HepG2 (cell line): ENCODE results near the gene UBE2I. TPM values are rescaled to one million over a fixed set of nuclear protein-coding genes. Genes with fewer than 3 reads are reported as not detected.

ENCODE experiments used
- ATAC-seq: fragments of 200-7000 bp; cut with Tn5 transposase; 3 replicates; pipeline ENCODE4 v1.9.1; 2020; ENCODE audit warnings: mild to moderate bottlenecking, moderate library complexity
- BruUV-seq: library from RNA; stranded (reverse); fragments of 400-500 nt; replicated peaks from 2 replicates; lab custom pipeline; 2021; lab: Mats Ljungman, UMichigan
- CTCF ChIA-PET: fragments of 300-600 bp; formaldehyde crosslinking; extraction: SDS; loops from one replicate; lab custom pipeline; 2021; ENCODE audit warnings: low total read pairs, inconsistent platforms, low intra/inter-chr PET ratio; lab: Yijun Ruan, JAX
- POLR2A ChIA-PET: fragments of 350-600 bp; sonication (Branson Sonifier 250); formaldehyde crosslinking; loops from one replicate; lab custom pipeline; 2020; ENCODE audit warnings: antibody characterized with exemption, inconsistent platforms; lab: Yijun Ruan, JAX
- DNase-seq: peaks from one replicate; pipeline ENCODE4 v3.0.0-alpha.2; 2015; ENCODE audit warnings: low spot score
- FAIRE-seq: peaks from 3 replicates; lab custom pipeline; 2011; peaks lifted over from hg19 to GRCh38; lab: Jason Lieb, UNC
- H2AFZ ChIP-seq: one replicate; pipeline ENCODE4 v1.6.1; 2011; ENCODE audit warnings: low read length, inconsistent platforms
- H3K27ac ChIP-seq: fragments of 300-600 bp; 3 replicates; pipeline ENCODE4 v1.8.0; 2011; ENCODE audit warnings: mixed run types, mild to moderate bottlenecking, mixed read lengths, low read length, inconsistent platforms; ENCODE audit not compliant: insufficient read depth; ENCODE audit errors: extremely low read length
- H3K27me3 ChIP-seq, 2 experiments: fragments of 200-600 bp in 1 of 2; 2 replicates in 1 of 2; 3 replicates in 1 of 2; pipeline versions ENCODE4 v1.6.0 to v1.8.0; 2011; ENCODE audit warnings: low read length in 2 of 2, mild to moderate bottlenecking in 2 of 2, moderate library complexity in 2 of 2, inconsistent platforms in 1 of 2; ENCODE audit not compliant: insufficient read depth in 2 of 2, control insufficient read depth in 1 of 2
- H3K36me3 ChIP-seq, 2 experiments: fragments of 200-600 bp in 1 of 2; replicated peaks in 1 of 2; 2 replicates in 1 of 2; 3 replicates in 1 of 2; pipeline versions ENCODE4 v1.5.1 to v1.8.0; 2011; ENCODE audit warnings: low read length in 2 of 2, inconsistent platforms in 1 of 2; ENCODE audit not compliant: insufficient read depth in 2 of 2, control insufficient read depth in 1 of 2
- H3K4me1 ChIP-seq: 2 replicates; pipeline ENCODE4 v1.5.1; 2012; ENCODE audit warnings: low read length, inconsistent platforms; ENCODE audit not compliant: insufficient read depth
- H3K4me2 ChIP-seq: 2 replicates; pipeline ENCODE4 v1.6.0; 2011; ENCODE audit warnings: low read depth, low read length, inconsistent platforms
- H3K4me3 ChIP-seq, 3 experiments: fragments of 200-600 bp in 1 of 3; sonication (generic), shearing (Covaris generic) in 1 of 3; replicated peaks in 1 of 3; 2 replicates each; pipeline ENCODE4 v1.5.1; 2011 to 2016; ENCODE audit warnings: low read length in 3 of 3, inconsistent platforms in 2 of 3, low read depth in 2 of 3, mild to moderate bottlenecking in 2 of 3, control low read depth in 1 of 3, mixed read lengths in 1 of 3; ENCODE audit not compliant: insufficient read depth in 1 of 3
- H3K79me2 ChIP-seq: one replicate; pipeline ENCODE4 v1.6.1; 2011; ENCODE audit warnings: low read length, inconsistent platforms; ENCODE audit not compliant: insufficient read depth
- H3K9ac ChIP-seq: 2 replicates; pipeline ENCODE4 v1.6.0; 2011; ENCODE audit warnings: mild to moderate bottlenecking, low read depth, low read length, inconsistent platforms; ENCODE audit not compliant: insufficient read depth
- H3K9me3 ChIP-seq: 2 replicates; pipeline ENCODE4 v1.5.1; 2012; ENCODE audit warnings: mild to moderate bottlenecking, low read length
- H4K20me1 ChIP-seq: 2 replicates; pipeline ENCODE4 v1.6.0; 2011; ENCODE audit warnings: inconsistent platforms, mild to moderate bottlenecking, low read length, moderate library complexity; ENCODE audit not compliant: insufficient read depth
- CREM ChIP-seq, 2 experiments: sonication (generic) in 1 of 2; formaldehyde crosslinking in 1 of 2; IDR thresholded peaks; 2 replicates each; pipeline versions ENCODE4 v1.4.0 to v1.6.1; 2016 to 2020; ENCODE audit warnings: antibody characterized with exemption in 1 of 2, mild to moderate bottlenecking in 1 of 2, missing genetic modification reagents in 1 of 2
- CSRNP1 ChIP-seq: sonication (generic); formaldehyde crosslinking; IDR thresholded peaks from 2 replicates; pipeline ENCODE4 v1.8.1; 2023; ENCODE audit warnings: mild to moderate bottlenecking, missing genetic modification reagents
- HMG20B ChIP-seq: conservative IDR thresholded peaks from 2 replicates; pipeline ENCODE4 v1.6.1; 2016; ENCODE audit warnings: missing genetic modification reagents, missing compliant biosample characterization
- HOXA7 ChIP-seq: sonication (generic); formaldehyde crosslinking; IDR thresholded peaks from 2 replicates; pipeline ENCODE4 v1.8.1; 2022; ENCODE audit warnings: mild to moderate bottlenecking, missing genetic modification reagents, moderate library complexity
- KDM2A ChIP-seq: sonication (generic); formaldehyde crosslinking; IDR thresholded peaks from 2 replicates; pipeline ENCODE4 v1.4.0; 2020; ENCODE audit warnings: low read depth, missing genetic modification reagents, borderline replicate concordance
- MXD4 ChIP-seq: IDR thresholded peaks from 2 replicates; pipeline ENCODE4 v1.6.1; 2016; ENCODE audit warnings: mild to moderate bottlenecking, missing biosample characterization, missing genetic modification reagents
- PAX8 ChIP-seq: sonication (generic); formaldehyde crosslinking; IDR thresholded peaks from 2 replicates; pipeline ENCODE4 v1.8.0; 2022; ENCODE audit warnings: mild to moderate bottlenecking, missing genetic modification reagents, borderline replicate concordance
- POLR2A ChIP-seq, 2 experiments: IDR thresholded peaks; 2 replicates each; pipeline ENCODE4 v1.6.1; 2011; ENCODE audit warnings: low read depth in 2 of 2, low read length in 2 of 2, mild to moderate bottlenecking in 1 of 2, moderate library complexity in 1 of 2; ENCODE audit not compliant: insufficient read depth in 1 of 2
- U2AF2 ChIP-seq: fragments of 200-400 bp; formaldehyde crosslinking; IDR thresholded peaks from 2 replicates; pipeline ENCODE4 v1.6.1; 2017; ENCODE audit warnings: low read depth, mild to moderate bottlenecking, low read length
- ZFP62 ChIP-seq: sonication (generic); formaldehyde crosslinking; IDR thresholded peaks from 2 replicates; pipeline ENCODE4 v1.4.0; 2020; ENCODE audit warnings: missing genetic modification reagents
- ZNF407 ChIP-seq: sonication (generic); formaldehyde crosslinking; IDR thresholded peaks from one replicate; pipeline ENCODE4 v1.5.1; 2020; ENCODE audit warnings: mild to moderate bottlenecking, missing genetic modification reagents; ENCODE audit errors: not compliant biosample characterization
- ZNF607 ChIP-seq: sonication (generic); formaldehyde crosslinking; IDR thresholded peaks from 2 replicates; pipeline ENCODE4 v1.5.1; 2020; ENCODE audit warnings: missing genetic modification reagents, mild to moderate bottlenecking, borderline replicate concordance
- ZNF773 ChIP-seq: sonication (generic); formaldehyde crosslinking; IDR thresholded peaks from 2 replicates; pipeline ENCODE4 v1.4.0; 2020; ENCODE audit warnings: missing genetic modification reagents, borderline replicate concordance
- ZNF777 ChIP-seq: sonication (generic); formaldehyde crosslinking; IDR thresholded peaks from 2 replicates; pipeline ENCODE4 v1.4.0; 2020; ENCODE audit warnings: missing genetic modification reagents
- WGBS: methylation state at CpG from one replicate; pipeline ENCODE4 v1.1.6; 2017; ENCODE audit warnings: low lambda C conversion rate; 5-methylcytosine and 5-hydroxymethylcytosine counted together
- in situ Hi-C: cut with HindIII; loops from 2 replicates; pipeline ENCODE4 v1.10.0; 2017; ENCODE audit warnings: low pct_unique_long_range_greater_than_20kb; ENCODE audit not compliant: extremely low pct_ligation_motif_present
- intact Hi-C: fragments of 100-400 bp; cut with micrococcal nuclease; formaldehyde crosslinking; loops from one replicate; pipeline ENCODE4 v1.10.0; 2022; ENCODE audit not compliant: unreplicated experiment
- polyA plus RNA-seq, 8 experiments: library from polyadenylated mRNA; depleted of rRNA in 3 of 8; stranded (reverse) in 7 of 8; unstranded in 1 of 8; fragments of >200 nt; fragmentation: Illumina TruSeq in 4 of 8; extraction: Trizol in 4 of 8; gene quantifications; 2 replicates each; pipeline versions ENCODE4 v1.2.1 to v1.2.3, GENCODE V29; 2011 to 2016; ENCODE audit warnings: low read depth in 4 of 8, missing spikeins in 1 of 8, mixed read lengths in 1 of 8; ENCODE audit not compliant: insufficient read depth in 1 of 8
- total RNA-seq, 5 experiments: library from RNA; depleted of rRNA; stranded (reverse); fragments of >200 nt; fragmentation: Illumina TruSeq; extraction: Trizol; gene quantifications; 2 replicates each; pipeline ENCODE4 v1.2.3, GENCODE V29; 2016; ENCODE audit warnings: low read depth in 1 of 5

Gene UBE2I
- total and polyA plus RNA-seq, 2 of the 13 experiments (the other 11 are each of a cell fraction or from before 2014, with no cell fraction given): 75.8 to 98.9 TPM

GRCh38 chr16:1333149-1333812, 23.8 kb downstream of the UBE2I start, which contains the start of gene BAIAP3:
Gene BAIAP3 (plus strand): TSS chr16:1333645. CDS start chr16:1338550, 4,905 bp downstream.
- POLR2A ChIA-PET: interaction anchor here (0.7 to 3.6 kb wide), 2 partner anchors 10 to 24 kb away, joined by 3 to 25 read pairs; partner anchors contain the start of gene UBE2I
- in situ Hi-C loops (no loop called here), intact Hi-C loops (no loop called here)
- Histone ChIP-seq H3K4me1 (peaks cover 31% of the 10 kb centered on the region), H3K4me3 (peak within 1 kb of the TSS; percentile 40 to 79 (median 61); a peak in 5 of 6 replicates), H4K20me1 (0 out of 2 replicates have a peak, but pooled peaks cover 3% of the 10 kb centered on the region), H3K79me2 (no peaks in the 10 kb centered on the region), H3K27me3 (peaks cover 15 to 46% of the 10 kb centered on the region in 2 experiments), H3K9me3 (no peaks in the 10 kb centered on the region), H3K4me2 (peak within 1 kb of the TSS; percentile 99), H3K27ac (peak within 1 kb of the TSS; percentile 82), H3K9ac (peak within 1 kb of the TSS; percentile 91; the same call in 1 of the 2 replicates), H2AFZ (no peak within 1 kb of the TSS), H3K36me3 (no peaks in the 10 kb centered on the region)
- ATAC-seq (no peak), DNase-seq (no peak), FAIRE-seq (no peak)
- no CpG with 5 or more reads among the region's 83 CpGs for WGBS
- CTCF ChIA-PET: no interaction called here
- no TSS peak for BruUV-seq
- TF ChIP-seq HOXA7: no peak
- TF ChIP-seq ZNF607 (CRISPR knock-in tag): 0 out of 2 replicates have a peak, but pooled peaks have one; percentile 28
- TF ChIP-seq ZNF407 (CRISPR knock-in tag): no peak
- no peak for TF ChIP-seq CREM (IDR thresholded peaks at IDR 0.05)
- no peak for TF ChIP-seq CREM (CRISPR knock-in tag; IDR thresholded peaks at IDR 0.05)
- TF ChIP-seq CSRNP1 (CRISPR knock-in tag): no peak
- TF ChIP-seq ZFP62: no peak
- peak in 1 of 2 experiments; percentile 77; a peak in 2 of 4 replicates for TF ChIP-seq POLR2A (IDR thresholded peaks at IDR 0.05; ENCODE audit: insufficient read depth in 1 of 2, low read depth in 2 of 2, low read length in 2 of 2)
- no peak for TF ChIP-seq KDM2A (CRISPR knock-in tag)
- no peak for TF ChIP-seq MXD4 (CRISPR knock-in tag)
- TF ChIP-seq U2AF2: no peak
- TF ChIP-seq ZNF773: no peak
- no peak for TF ChIP-seq HMG20B
- TF ChIP-seq ZNF777: peak; percentile 88
- TF ChIP-seq PAX8 (CRISPR knock-in tag): no peak
